HFFc6 (cell line): ENCODE measurements around the gene BRF1. TPM values are rescaled to one million over a fixed set of nuclear protein-coding genes. Genes with fewer than 3 reads are reported as not detected.
A peak's percentile ranks its signal among the peaks of the same experiment; 100 is the strongest.

ENCODE experiments used
- DNase-seq: peaks from one replicate; pipeline ENCODE4 v3.0.0-alpha.2; 2018
- H3K27ac Mint-ChIP-seq: 2 replicates; pipeline ENCODE4 v1.8.0; 2020; ENCODE audit warnings: mild to moderate bottlenecking, mixed read lengths
- H3K27me3 Mint-ChIP-seq: 2 replicates; pipeline ENCODE4 v1.8.0; 2021; ENCODE audit warnings: mild to moderate bottlenecking, moderate library complexity, mixed read lengths; ENCODE audit not compliant: insufficient read depth
- H3K36me3 Mint-ChIP-seq: 2 replicates; pipeline ENCODE4 v1.8.0; 2021; ENCODE audit warnings: low read depth, mixed read lengths
- H3K4me1 Mint-ChIP-seq: 2 replicates; pipeline ENCODE4 v1.8.0; 2020; ENCODE audit warnings: low read depth, mixed read lengths
- H3K4me3 Mint-ChIP-seq: 2 replicates; pipeline ENCODE4 v1.8.0; 2020; ENCODE audit warnings: mild to moderate bottlenecking, moderate library complexity, mixed read lengths
- H3K9me3 Mint-ChIP-seq: 2 replicates; pipeline ENCODE4 v1.8.0; 2020; ENCODE audit warnings: mild to moderate bottlenecking, mixed read lengths
- CTCF ChIP-seq: fragments of 200-600 bp; sonication (generic); IDR thresholded peaks from 2 replicates; pipeline ENCODE4 v1.5.0; 2021; ENCODE audit warnings: antibody characterized with exemption, mild to moderate bottlenecking
- total RNA-seq, 6 experiments: library from RNA; stranded (reverse); fragmentation: NEBNext Ultra II Directional; extraction: Animal tissue kit (Norgen Biotek cat#: 25700); gene quantifications; 2 replicates in 1 of 6; 3 replicates in 5 of 6; pipeline ENCODE4 v1.2.3, GENCODE V29; 2021

Gene BRF1
- total RNA-seq, 6 experiments from 2014 or later: 20.1 to 25.8 (median 21.8) TPM

- no peaks in the 10 kb centered on the region for H3K36me3 Mint-ChIP-seq
- H3K4me1 Mint-ChIP-seq: peaks cover 34% of the 10 kb centered on the region
- H3K4me3 Mint-ChIP-seq: peak overlapping the region; percentile 88
- no peaks in the 10 kb centered on the region; the same call in 1 of the 2 replicates for H3K27me3 Mint-ChIP-seq
- H3K27ac Mint-ChIP-seq: peak overlapping the region; percentile 70; the same call in 1 of the 2 replicates
- no peak for DNase-seq
- no peaks in the 10 kb centered on the region for H3K9me3 Mint-ChIP-seq
- no peak for TF ChIP-seq CTCF
These were observed 15.3 kb upstream of the BRF1 start for GRCh38 chr14:105315941-105316576.

- peaks cover 34% of the 10 kb centered on the region for H3K4me1 Mint-ChIP-seq
- H3K27ac Mint-ChIP-seq: peak overlapping the region; percentile 70
- H3K9me3 Mint-ChIP-seq: no peaks in the 10 kb centered on the region
These were observed 14.5 kb upstream of the BRF1 start for GRCh38 chr14:105315211-105315721.

GRCh38 chr14:105314287-105315200, 13.7 kb upstream of the BRF1 start, which contains the start of gene PACS2:
Gene PACS2, plus strand, starts transcription at chr14:105314748. Its CDS starts 171 bp downstream, at chr14:105314919.
- Mint-ChIP-seq H3K9me3 (no peaks in the 10 kb centered on the region), H3K27ac (peak within 1 kb of the TSS; percentile 74), H3K4me1 (peaks cover 34% of the 10 kb centered on the region), H3K27me3 (no peaks in the 10 kb centered on the region; the same call in 1 of the 2 replicates), H3K4me3 (peak within 1 kb of the TSS; percentile 88), H3K36me3 (no peaks in the 10 kb centered on the region)
- peak; percentile 38 for DNase-seq
- no peak for TF ChIP-seq CTCF

More at GRCh38 chr14:105315211-105315721, 14.5 kb upstream of the BRF1 start:
- H3K27me3 Mint-ChIP-seq: no peaks in the 10 kb centered on the region; the same call in 1 of the 2 replicates
- no peak for TF ChIP-seq CTCF
- peak overlapping the region; percentile 88 for H3K4me3 Mint-ChIP-seq
- H3K36me3 Mint-ChIP-seq: no peaks in the 10 kb centered on the region
- DNase-seq: no peak

GRCh38 chr14:105313381-105314286, 12.8 kb upstream of the BRF1 start:
- Mint-ChIP-seq H3K27ac (peak overlapping the region; percentile 74), H3K36me3 (no peaks in the 10 kb centered on the region), H3K4me3 (peak overlapping the region; percentile 84), H3K9me3 (no peaks in the 10 kb centered on the region), H3K27me3 (no peaks in the 10 kb centered on the region; the same call in 1 of the 2 replicates), H3K4me1 (peaks cover 34% of the 10 kb centered on the region)
- DNase-seq: no peak
- no peak for TF ChIP-seq CTCF

- no peak overlapping the region for H3K27ac Mint-ChIP-seq
- no peak for DNase-seq
- H3K9me3 Mint-ChIP-seq: no peaks in the 10 kb centered on the region
- H3K4me1 Mint-ChIP-seq: peaks cover 32% of the 10 kb centered on the region
- no peak overlapping the region for H3K4me3 Mint-ChIP-seq
- no peaks in the 10 kb centered on the region; the same call in 1 of the 2 replicates for H3K27me3 Mint-ChIP-seq
- no peaks in the 10 kb centered on the region for H3K36me3 Mint-ChIP-seq
- TF ChIP-seq CTCF: no peak
These were observed 12.2 kb upstream of the BRF1 start for GRCh38 chr14:105312973-105313372.
